Gastrocnemius medialis (tissue), 4 donors: Measurements from ENCODE around the gene LYRM7. TPM values are rescaled to one million over a fixed set of nuclear protein-coding genes. Genes with fewer than 3 reads are reported as not detected.
"Not testable (repeated sequence)": the region's sequence is repeated elsewhere in the genome, so short reads cannot be mapped to it uniquely, and the experiment has no call there.

ENCODE experiments used
- ATAC-seq, 2 donors: fragments of 150-250 bp; one replicate each; pipeline ENCODE4 v1.9.1; 2016
- DNase-seq, 2 donors: peaks; one replicate each; pipeline ENCODE4 v3.0.0-alpha.2; 2019
- H3K27ac ChIP-seq, 4 donors: fragments of 200-600 bp; sonication (generic); 1 replicate in 1 of 4; 2 replicates in 3 of 4; pipeline ENCODE4 v1.5.1; 2016 to 2018; ENCODE audit warnings: mild to moderate bottlenecking in 2 of 4, moderate library complexity in 1 of 4
- H3K27me3 ChIP-seq, 3 donors: fragments of 200-600 bp; sonication (generic) in 2 of 3; 1 replicate in 1 of 3; 2 replicates in 2 of 3; pipeline versions ENCODE4 v1.5.1 to v1.6.0; 2016 to 2019; ENCODE audit warnings: mild to moderate bottlenecking in 1 of 3, moderate library complexity in 1 of 3
- H3K36me3 ChIP-seq, 2 donors: fragments of 200-600 bp; sonication (generic) in 1 of 2; one replicate each; pipeline ENCODE4 v1.5.1; 2017 to 2018
- H3K4me1 ChIP-seq, 2 donors: fragments of 200-600 bp; sonication (generic) in 1 of 2; one replicate each; pipeline ENCODE4 v1.5.1; 2016 to 2017; ENCODE audit warnings: mild to moderate bottlenecking in 2 of 2
- H3K4me3 ChIP-seq, 4 donors: fragments of 200-600 bp; sonication (generic) in 3 of 4; 1 replicate in 1 of 4; 2 replicates in 3 of 4; pipeline ENCODE4 v1.5.1; 2016 to 2019; ENCODE audit warnings: mild to moderate bottlenecking in 2 of 4
- H3K9me3 ChIP-seq, 3 donors: fragments of 200-600 bp; sonication (generic) in 2 of 3; 1 replicate in 1 of 3; 2 replicates in 2 of 3; pipeline ENCODE4 v1.5.1; 2016 to 2019
- POLR2A ChIP-seq, 2 donors: fragments of 450-650 bp; IDR thresholded peaks; one replicate each; pipeline ENCODE4 v1.6.1; 2017; ENCODE audit warnings: antibody characterized with exemption in 2 of 2, mild to moderate bottlenecking in 2 of 2, moderate library complexity in 2 of 2
- in situ Hi-C, 4 donors: fragments of 200-750 bp; cut with MboI; loops; one replicate each; pipeline versions ENCODE4 v1.15.0 to v1.8.0; 2017; ENCODE audit warnings: low sequenced_read_pairs in 4 of 4
- intact Hi-C: fragments of 100-400 bp; cut with DNase I; formaldehyde crosslinking; loops from one replicate; pipeline ENCODE4 v1.15.1; 2023; ENCODE audit warnings: low total_unique reads
- total RNA-seq, 4 donors: library from RNA; depleted of rRNA; stranded (reverse); fragments of >200 nt; gene quantifications; one replicate each; pipeline versions ENCODE4 v1.1.0 to v1.2.3, GENCODE V29; 2016
- TF ChIP-seq, protein P1 (sequence below), 5 experiments: fragments of 450-650 bp in 3 of 5; fragments of 200-600 bp in 2 of 5; sonication (generic) in 2 of 5; IDR thresholded peaks in 4 of 5; conservative IDR thresholded peaks in 1 of 5; 1 replicate in 4 of 5; 2 replicates in 1 of 5; pipeline ENCODE4 v1.5.1; 2016 to 2019; ENCODE audit warnings: antibody characterized with exemption in 5 of 5, mild to moderate bottlenecking in 3 of 5, moderate library complexity in 3 of 5

Gene LYRM7
- total RNA-seq, 4 donors from 2014 or later: 9.8 to 38.8 (median 14.7) TPM

DNA sequence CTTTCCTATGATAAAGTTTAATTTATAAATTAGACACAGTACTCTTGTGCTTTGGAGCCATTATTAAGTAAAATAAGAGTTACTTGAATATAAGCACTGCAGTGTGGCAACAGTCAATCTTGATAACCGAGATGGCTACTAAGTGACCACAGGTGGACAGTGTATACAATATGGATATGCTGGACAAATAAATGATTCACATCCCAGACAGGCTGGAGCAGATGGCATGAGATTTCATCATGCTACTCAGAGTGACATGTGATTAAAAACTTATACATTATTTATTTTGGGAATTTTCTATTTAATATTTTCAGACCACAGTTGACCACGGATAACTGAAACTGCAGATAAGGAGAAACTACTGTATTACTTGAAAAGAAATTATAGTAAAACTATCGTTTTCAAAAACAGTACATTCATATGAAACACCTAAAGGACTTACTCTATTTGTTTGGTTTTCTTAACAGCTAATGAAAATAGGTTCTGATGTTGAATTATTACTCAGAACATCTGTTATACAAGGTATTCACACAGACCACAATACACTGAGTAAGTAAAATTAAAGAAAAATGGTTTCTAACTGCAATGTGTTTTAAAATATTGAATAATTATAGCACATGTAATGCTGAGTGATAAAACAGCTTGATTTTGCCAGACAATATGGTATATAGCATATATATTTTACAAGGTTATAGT is 16.0 kb downstream of the LYRM7 start:
- H3K4me3 ChIP-seq: no peak overlapping the region
- DNase-seq (no peak), ATAC-seq (no peak)
- TF ChIP-seq, protein P1, sequence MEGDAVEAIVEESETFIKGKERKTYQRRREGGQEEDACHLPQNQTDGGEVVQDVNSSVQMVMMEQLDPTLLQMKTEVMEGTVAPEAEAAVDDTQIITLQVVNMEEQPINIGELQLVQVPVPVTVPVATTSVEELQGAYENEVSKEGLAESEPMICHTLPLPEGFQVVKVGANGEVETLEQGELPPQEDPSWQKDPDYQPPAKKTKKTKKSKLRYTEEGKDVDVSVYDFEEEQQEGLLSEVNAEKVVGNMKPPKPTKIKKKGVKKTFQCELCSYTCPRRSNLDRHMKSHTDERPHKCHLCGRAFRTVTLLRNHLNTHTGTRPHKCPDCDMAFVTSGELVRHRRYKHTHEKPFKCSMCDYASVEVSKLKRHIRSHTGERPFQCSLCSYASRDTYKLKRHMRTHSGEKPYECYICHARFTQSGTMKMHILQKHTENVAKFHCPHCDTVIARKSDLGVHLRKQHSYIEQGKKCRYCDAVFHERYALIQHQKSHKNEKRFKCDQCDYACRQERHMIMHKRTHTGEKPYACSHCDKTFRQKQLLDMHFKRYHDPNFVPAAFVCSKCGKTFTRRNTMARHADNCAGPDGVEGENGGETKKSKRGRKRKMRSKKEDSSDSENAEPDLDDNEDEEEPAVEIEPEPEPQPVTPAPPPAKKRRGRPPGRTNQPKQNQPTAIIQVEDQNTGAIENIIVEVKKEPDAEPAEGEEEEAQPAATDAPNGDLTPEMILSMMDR (IDR thresholded peaks at IDR 0.05 in 4 of 5, conservative IDR thresholded peaks at IDR 0.05 in 1 of 5): no peak
- TF ChIP-seq POLR2A (IDR thresholded peaks at IDR 0.05): no peak
- no peak overlapping the region for H3K27ac ChIP-seq
- intact Hi-C loops: no loop called here
- H3K4me1 ChIP-seq: no peaks in the 10 kb centered on the region
- no peaks in the 10 kb centered on the region for H3K36me3 ChIP-seq
- no peaks in the 10 kb centered on the region for H3K27me3 ChIP-seq
- in situ Hi-C loops: no loop called here
- H3K9me3 ChIP-seq: no peaks in the 10 kb centered on the region

DNA sequence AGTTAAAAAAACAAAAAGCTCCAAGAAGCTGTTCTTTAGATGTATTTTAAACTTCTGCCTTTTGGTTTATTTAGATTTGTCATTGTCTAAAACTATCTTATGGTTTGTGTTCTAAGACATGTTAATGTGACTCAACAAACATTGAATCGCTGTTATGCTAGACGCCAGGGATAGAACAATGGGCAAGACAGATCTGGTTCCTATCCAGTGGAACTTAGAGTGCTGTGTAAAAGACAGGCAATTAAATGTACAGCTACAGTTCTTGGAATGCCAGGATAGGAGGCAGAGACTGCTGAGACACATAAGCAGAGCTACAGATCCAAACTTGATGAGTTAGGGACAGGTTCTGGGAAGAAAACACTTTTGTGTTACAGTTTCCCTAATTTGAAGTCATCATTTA is 22.4 kb downstream of the LYRM7 start:
- Histone ChIP-seq H3K36me3 (no peaks in the 10 kb centered on the region), H3K27ac (no peak overlapping the region), H3K27me3 (no peaks in the 10 kb centered on the region), H3K4me3 (no peak overlapping the region), H3K4me1 (no peaks in the 10 kb centered on the region), H3K9me3 (no peaks in the 10 kb centered on the region)
- no peak for ATAC-seq
- intact Hi-C loops: no loop called here
- no peak for TF ChIP-seq POLR2A (IDR thresholded peaks at IDR 0.05)
- TF ChIP-seq, protein P1 (IDR thresholded peaks at IDR 0.05 in 4 of 5, conservative IDR thresholded peaks at IDR 0.05 in 1 of 5): no peak
- in situ Hi-C loops: no loop called here
- DNase-seq: no peak

DNA sequence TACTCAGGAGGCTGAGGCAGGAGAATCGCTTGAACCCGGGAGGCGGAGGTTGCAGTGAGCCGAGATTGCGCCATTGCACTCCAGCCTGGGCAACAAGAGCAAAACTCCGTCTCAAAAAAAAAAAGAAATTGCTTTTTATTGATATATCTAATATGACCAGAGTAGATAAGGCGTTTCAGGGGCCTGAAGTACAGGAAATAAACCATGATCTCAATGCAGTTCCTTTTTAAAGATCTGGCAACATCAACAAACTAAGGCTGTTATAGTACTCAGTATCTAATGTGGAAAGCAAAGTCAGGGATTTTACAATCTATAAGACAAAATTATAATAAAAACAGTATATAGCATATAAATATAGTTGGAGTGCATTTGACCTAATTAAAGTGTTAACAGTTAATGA is 23.2 kb downstream of the LYRM7 start:
- H3K4me1 ChIP-seq, H3K36me3 ChIP-seq, H3K4me3 ChIP-seq, DNase-seq, in situ Hi-C loops, intact Hi-C loops, H3K27me3 ChIP-seq, ATAC-seq, H3K27ac ChIP-seq, H3K9me3 ChIP-seq: not testable (repeated sequence)

DNA sequence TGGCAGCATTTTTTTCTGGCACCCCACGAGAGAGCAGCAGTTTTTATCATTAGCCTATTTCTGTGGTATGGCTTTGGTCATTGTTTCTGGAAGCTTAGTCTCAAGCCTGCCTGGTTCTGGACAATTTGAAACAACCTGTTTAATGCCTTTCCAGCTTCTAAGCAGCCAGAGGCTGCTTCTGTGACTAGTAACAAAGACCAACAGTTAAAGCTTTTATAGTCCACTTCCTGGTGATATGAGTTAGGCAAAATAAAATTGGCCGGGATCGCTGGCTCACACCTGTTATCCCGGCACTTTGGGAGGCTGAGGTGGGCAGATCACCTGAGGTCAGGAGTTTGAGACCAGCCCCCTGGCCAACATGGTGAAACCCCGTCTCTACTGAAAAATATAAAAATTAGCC is 24.0 kb downstream of the LYRM7 start:
- intact Hi-C loops: no loop called here
- Histone ChIP-seq H3K27me3 (no peaks in the 10 kb centered on the region), H3K4me3 (no peak overlapping the region), H3K36me3 (no peaks in the 10 kb centered on the region), H3K27ac (no peak overlapping the region), H3K9me3 (no peaks in the 10 kb centered on the region), H3K4me1 (no peaks in the 10 kb centered on the region)
- TF ChIP-seq POLR2A (IDR thresholded peaks at IDR 0.05): no peak
- TF ChIP-seq, protein P1 (IDR thresholded peaks at IDR 0.05 in 4 of 5, conservative IDR thresholded peaks at IDR 0.05 in 1 of 5): no peak
- DNase-seq (no peak), ATAC-seq (no peak)
- in situ Hi-C loops: no loop called here

DNA sequence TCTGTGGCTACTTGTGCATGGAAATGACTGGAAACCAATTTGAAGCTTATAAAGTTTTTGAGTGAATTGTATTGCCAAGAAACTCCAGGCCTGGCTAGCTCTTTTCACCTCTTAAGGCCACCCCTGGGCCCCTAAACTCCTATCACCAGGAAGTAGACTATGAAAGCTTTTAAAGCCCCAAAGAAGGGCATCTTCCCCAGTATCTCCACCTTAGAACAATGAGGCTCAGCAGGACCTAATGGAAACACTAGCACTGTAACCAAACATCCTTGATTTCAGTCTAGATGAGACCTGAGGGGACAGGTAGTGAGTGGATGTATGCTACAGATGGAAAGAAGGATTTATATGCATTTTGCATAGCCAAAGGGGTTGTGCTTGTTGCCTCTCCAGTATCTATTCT is 25.0 kb downstream of the LYRM7 start:
- TF ChIP-seq, protein P1 (IDR thresholded peaks at IDR 0.05 in 4 of 5, conservative IDR thresholded peaks at IDR 0.05 in 1 of 5): no peak
- no peak for TF ChIP-seq POLR2A (IDR thresholded peaks at IDR 0.05)
- no peak overlapping the region for H3K4me3 ChIP-seq
- H3K27ac ChIP-seq: no peak overlapping the region
- DNase-seq: no peak
- in situ Hi-C loops (no loop called here), intact Hi-C loops (no loop called here)
- no peak for ATAC-seq
- H3K9me3 ChIP-seq: no peaks in the 10 kb centered on the region
- no peaks in the 10 kb centered on the region for H3K36me3 ChIP-seq
- no peaks in the 10 kb centered on the region for H3K4me1 ChIP-seq
- no peaks in the 10 kb centered on the region for H3K27me3 ChIP-seq
